Measurements from ENCODE around the gene CEACAM4. TPM values are rescaled to one million over a fixed set of nuclear protein-coding genes. Genes with fewer than 3 reads are reported as not detected.
"Not testable (repeated sequence)": the region's sequence is repeated elsewhere in the genome, so short reads cannot be mapped to it uniquely, and the experiment has no call there.

Gene CEACAM4
- total and polyA plus RNA-seq, 2 donors from 2014 or later = 4.7 TPM; not detected in 1

DNA sequence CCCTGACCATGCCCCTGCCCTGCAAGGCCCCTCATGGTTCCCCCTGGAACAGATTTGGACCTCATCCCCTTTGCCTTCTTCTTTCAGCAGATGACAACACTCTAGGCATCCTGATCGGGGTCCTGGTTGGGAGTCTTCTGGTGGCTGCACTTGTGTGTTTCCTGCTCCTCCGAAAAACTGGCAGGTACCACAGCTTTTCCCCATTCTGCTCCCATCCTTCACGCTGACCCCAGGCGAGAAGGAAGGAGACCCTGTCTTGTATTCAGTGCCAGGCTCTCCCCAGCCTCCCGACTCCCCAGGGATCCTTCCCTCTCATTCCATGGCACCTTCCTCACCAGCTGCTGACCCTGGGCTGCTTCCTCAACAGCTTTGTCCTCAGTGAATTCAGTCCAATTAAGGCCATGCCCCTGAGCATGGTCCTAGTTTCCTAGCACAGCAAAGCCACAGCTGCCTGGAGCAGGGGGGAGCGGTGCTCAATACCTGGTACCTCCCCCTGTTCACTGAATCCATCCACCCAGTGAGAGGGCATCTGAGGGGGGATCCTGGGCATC lies 42.5 kb downstream of the CEACAM4 start:
- peaks cover 0 to 6% (median 0%) of the 10 kb centered on the region in 3 donors for H3K9me3 ChIP-seq (ENCODE audit: control insufficient read depth in 2 of 3, insufficient read depth in 1 of 3, low read length in 3 of 3)
- no peak for DNase-seq
- H3K27me3 ChIP-seq (ENCODE audit: control insufficient read depth, insufficient read depth, low read length) = no peaks in the 10 kb centered on the region
- H3K27ac ChIP-seq (ENCODE audit: low read depth in 2 of 2, low read length in 2 of 2) = no peak overlapping the region
- TF ChIP-seq, protein P1, sequence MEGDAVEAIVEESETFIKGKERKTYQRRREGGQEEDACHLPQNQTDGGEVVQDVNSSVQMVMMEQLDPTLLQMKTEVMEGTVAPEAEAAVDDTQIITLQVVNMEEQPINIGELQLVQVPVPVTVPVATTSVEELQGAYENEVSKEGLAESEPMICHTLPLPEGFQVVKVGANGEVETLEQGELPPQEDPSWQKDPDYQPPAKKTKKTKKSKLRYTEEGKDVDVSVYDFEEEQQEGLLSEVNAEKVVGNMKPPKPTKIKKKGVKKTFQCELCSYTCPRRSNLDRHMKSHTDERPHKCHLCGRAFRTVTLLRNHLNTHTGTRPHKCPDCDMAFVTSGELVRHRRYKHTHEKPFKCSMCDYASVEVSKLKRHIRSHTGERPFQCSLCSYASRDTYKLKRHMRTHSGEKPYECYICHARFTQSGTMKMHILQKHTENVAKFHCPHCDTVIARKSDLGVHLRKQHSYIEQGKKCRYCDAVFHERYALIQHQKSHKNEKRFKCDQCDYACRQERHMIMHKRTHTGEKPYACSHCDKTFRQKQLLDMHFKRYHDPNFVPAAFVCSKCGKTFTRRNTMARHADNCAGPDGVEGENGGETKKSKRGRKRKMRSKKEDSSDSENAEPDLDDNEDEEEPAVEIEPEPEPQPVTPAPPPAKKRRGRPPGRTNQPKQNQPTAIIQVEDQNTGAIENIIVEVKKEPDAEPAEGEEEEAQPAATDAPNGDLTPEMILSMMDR (IDR thresholded peaks at IDR 0.05; ENCODE audit: borderline replicate concordance, extremely low read depth, insufficient read depth) = no peak
- no peak overlapping the region for H3K4me3 ChIP-seq (ENCODE audit: low read length in 3 of 3)
- no peak for FAIRE-seq
- no peak overlapping the region for H3K9ac ChIP-seq (ENCODE audit: low read length in 3 of 3)
- H3K4me1 ChIP-seq (ENCODE audit: control insufficient read depth in 2 of 3, insufficient read depth in 2 of 3, low read depth in 1 of 3, low read length in 3 of 3) = no peaks in the 10 kb centered on the region
- no peaks in the 10 kb centered on the region for H3K36me3 ChIP-seq (ENCODE audit: control insufficient read depth in 2 of 3, insufficient read depth in 3 of 3, low read length in 3 of 3)
- intact Hi-C loops (cut with DNase I) = no loop called here

DNA sequence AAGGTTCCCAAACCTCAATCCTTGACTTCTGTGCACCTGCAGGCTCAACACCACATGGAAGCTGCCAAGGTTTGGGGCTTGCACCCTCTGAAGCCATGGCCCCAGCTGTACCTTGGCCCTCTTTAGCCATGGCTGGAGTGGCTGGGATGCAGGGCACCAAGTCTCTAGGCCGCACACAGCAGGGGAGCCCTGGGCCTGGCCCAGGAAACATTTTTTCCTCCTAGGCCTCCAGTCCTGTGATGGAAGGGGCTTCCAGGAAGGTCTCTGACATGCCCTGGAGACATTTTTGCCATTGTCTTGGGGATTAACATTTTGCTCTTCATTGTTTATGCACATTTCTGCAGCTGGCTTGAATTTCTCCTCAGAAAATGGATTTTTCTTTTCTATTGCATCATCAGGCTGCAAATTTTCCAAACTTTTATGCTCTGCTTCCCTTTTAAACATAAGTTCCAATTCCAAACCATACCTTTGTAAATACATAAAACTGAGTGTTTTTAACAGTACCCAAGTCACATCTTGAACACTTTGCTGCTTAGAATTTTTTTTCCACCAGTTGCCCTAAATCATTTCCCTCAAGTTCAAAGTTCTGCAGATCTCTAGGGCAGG lies 44.2 kb downstream of the CEACAM4 start:
- H3K4me1 ChIP-seq (ENCODE audit: control insufficient read depth in 2 of 3, insufficient read depth in 2 of 3, low read depth in 1 of 3, low read length in 3 of 3); H3K27ac ChIP-seq (ENCODE audit: low read depth in 2 of 2, low read length in 2 of 2); H3K9me3 ChIP-seq (ENCODE audit: control insufficient read depth in 2 of 3, insufficient read depth in 1 of 3, low read length in 3 of 3); DNase-seq; FAIRE-seq; H3K4me3 ChIP-seq (ENCODE audit: low read length in 3 of 3); intact Hi-C loops (cut with DNase I); H3K9ac ChIP-seq (ENCODE audit: low read length in 3 of 3); H3K36me3 ChIP-seq (ENCODE audit: control insufficient read depth in 2 of 3, insufficient read depth in 3 of 3, low read length in 3 of 3); H3K27me3 ChIP-seq (ENCODE audit: control insufficient read depth, insufficient read depth, low read length): not testable (repeated sequence)

DNA sequence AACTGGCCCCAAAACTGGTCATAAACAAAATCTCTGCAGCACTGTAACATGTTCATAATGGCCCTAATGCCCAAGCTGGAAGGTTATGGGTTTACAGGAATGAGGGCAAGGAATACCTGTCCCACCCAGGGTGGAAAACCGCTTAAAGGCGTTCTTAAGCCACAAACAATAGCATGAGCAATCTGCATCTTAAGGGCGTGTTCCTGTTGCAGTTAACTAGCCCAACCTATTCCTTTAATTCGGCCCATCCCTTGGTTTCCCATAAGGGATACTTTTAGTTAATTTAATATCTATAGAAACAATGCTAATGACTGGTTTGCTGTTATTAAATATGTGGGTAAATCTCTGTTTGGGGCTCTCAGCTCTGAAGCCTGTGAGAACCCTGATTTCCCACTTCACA lies 45.8 kb downstream of the CEACAM4 start:
- H3K4me3 ChIP-seq (ENCODE audit: low read length in 3 of 3); intact Hi-C loops (cut with DNase I); H3K27me3 ChIP-seq (ENCODE audit: control insufficient read depth, insufficient read depth, low read length); H3K36me3 ChIP-seq (ENCODE audit: control insufficient read depth in 2 of 3, insufficient read depth in 3 of 3, low read length in 3 of 3); H3K9ac ChIP-seq (ENCODE audit: low read length in 3 of 3); H3K27ac ChIP-seq (ENCODE audit: low read depth in 2 of 2, low read length in 2 of 2); H3K4me1 ChIP-seq (ENCODE audit: control insufficient read depth in 2 of 3, insufficient read depth in 2 of 3, low read depth in 1 of 3, low read length in 3 of 3); FAIRE-seq; H3K9me3 ChIP-seq (ENCODE audit: control insufficient read depth in 2 of 3, insufficient read depth in 1 of 3, low read length in 3 of 3); DNase-seq: not testable (repeated sequence)

DNA sequence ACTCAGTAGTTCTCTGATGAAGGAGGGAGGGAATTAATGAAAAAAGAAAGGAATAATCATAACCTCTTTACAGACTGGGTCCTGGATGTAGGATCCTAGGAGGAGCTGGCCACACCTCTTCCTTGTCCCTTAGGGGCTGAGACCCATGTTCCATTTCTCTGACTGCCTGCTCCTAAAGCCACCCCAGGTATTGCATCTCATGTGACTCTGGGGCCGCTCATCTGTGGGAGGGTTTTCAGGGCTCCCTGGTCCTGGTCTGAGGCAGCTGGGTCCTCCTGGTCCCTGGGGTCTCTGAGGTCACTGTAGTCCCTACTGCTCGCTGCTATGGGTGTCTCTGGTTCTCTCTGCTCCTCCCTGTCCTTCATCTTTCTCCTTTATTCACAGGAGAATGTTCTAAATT lies 48.0 kb downstream of the CEACAM4 start:
- TF ChIP-seq, protein P1 (IDR thresholded peaks at IDR 0.05; ENCODE audit: borderline replicate concordance, extremely low read depth, insufficient read depth) = no peak
- FAIRE-seq = no peak
- Histone ChIP-seq H3K27ac (ENCODE audit: low read depth in 2 of 2, low read length in 2 of 2) (no peak overlapping the region), H3K9me3 (ENCODE audit: control insufficient read depth in 2 of 3, insufficient read depth in 1 of 3, low read length in 3 of 3) (peaks cover 0 to 6% (median 0%) of the 10 kb centered on the region in 3 donors), H3K4me1 (ENCODE audit: control insufficient read depth in 2 of 3, insufficient read depth in 2 of 3, low read depth in 1 of 3, low read length in 3 of 3) (no peaks in the 10 kb centered on the region), H3K27me3 (ENCODE audit: control insufficient read depth, insufficient read depth, low read length) (no peaks in the 10 kb centered on the region), H3K9ac (ENCODE audit: low read length in 3 of 3) (no peak overlapping the region), H3K36me3 (ENCODE audit: control insufficient read depth in 2 of 3, insufficient read depth in 3 of 3, low read length in 3 of 3) (no peaks in the 10 kb centered on the region), H3K4me3 (ENCODE audit: low read length in 3 of 3) (no peak overlapping the region)
- no peak for DNase-seq
- intact Hi-C loops (cut with DNase I) = loop anchor here (10.0 kb wide), 1 partner anchor 134 kb away; the partner anchor contains the start of gene ERICH4

Measured in kidney (tissue), 14 donors.